ENCODE results near the gene HKDC1. TPM values are rescaled to one million over a fixed set of nuclear protein-coding genes. Genes with fewer than 3 reads are reported as not detected.

Gene HKDC1
- total RNA-seq, 4 donors from 2014 or later: 0.27 to 4.0 TPM; not detected in 2

DNA sequence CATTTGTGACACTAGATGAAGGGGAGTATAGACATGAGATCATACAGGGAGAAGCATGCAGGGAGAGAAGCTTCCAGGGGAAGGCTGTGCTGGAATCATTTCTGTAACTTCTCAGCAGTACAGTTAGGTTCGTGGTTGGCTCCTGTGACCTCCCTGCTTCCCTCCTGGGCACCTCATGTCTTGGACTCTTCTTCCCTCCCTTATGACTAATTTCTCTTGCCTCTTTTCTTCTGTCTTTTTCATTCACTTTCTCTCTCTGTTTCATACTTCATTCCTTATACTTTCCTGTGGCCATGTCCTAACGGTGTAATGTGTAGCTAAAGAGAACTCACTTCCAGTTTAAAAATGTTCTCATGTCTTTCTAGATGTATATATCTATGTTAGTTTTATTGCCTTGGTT, 19.1 kb upstream of the HKDC1 start:
- H3K27ac ChIP-seq: no peak overlapping the region
- no peak for DNase-seq
- TF ChIP-seq POLR2A (IDR thresholded peaks at IDR 0.05) (no peak), CTCF (IDR thresholded peaks at IDR 0.05) (no peak)
- H3K9me3 ChIP-seq: no peaks in the 10 kb centered on the region
- intact Hi-C loops (cut with DNase I; ENCODE audit: low total_unique reads): no loop called here
- H3K4me1 ChIP-seq: no peaks in the 10 kb centered on the region
- H3K27me3 ChIP-seq: no peaks in the 10 kb centered on the region
- H3K4me3 ChIP-seq: no peak overlapping the region
- H3K36me3 ChIP-seq: no peaks in the 10 kb centered on the region

- Histone ChIP-seq H3K4me1 (no peaks in the 10 kb centered on the region), H3K36me3 (no peaks in the 10 kb centered on the region), H3K4me3 (no peak overlapping the region), H3K9me3 (no peaks in the 10 kb centered on the region), H3K27me3 (no peaks in the 10 kb centered on the region), H3K27ac (no peak overlapping the region)
- TF ChIP-seq CTCF (IDR thresholded peaks at IDR 0.05) (no peak), POLR2A (IDR thresholded peaks at IDR 0.05) (no peak)
- intact Hi-C loops (cut with DNase I; ENCODE audit: low total_unique reads): no loop called here
- DNase-seq: no peak
Observed at GRCh38 chr10:69202332-69202731, 17.8 kb upstream of the HKDC1 start.

DNA sequence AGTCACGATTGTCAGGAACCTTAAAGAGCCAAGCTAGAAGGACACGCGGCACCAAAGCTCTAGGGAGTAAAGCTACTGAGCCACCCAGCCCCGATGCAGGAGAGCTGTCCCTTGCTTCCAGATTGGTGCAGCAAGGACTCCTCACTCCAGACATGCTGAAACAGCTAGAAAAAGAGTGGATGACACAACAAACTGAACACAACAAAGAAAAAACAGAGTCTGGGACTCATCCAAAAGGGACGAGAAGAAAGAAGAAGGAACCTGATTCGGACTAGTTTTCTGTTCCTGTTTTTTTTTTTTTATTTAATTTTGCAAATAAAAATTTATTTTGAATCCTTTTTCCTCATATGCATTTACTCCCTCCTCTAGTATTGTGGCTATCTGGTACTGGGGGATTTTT, 11.4 kb upstream of the HKDC1 start:
- H3K27me3 ChIP-seq: no peaks in the 10 kb centered on the region
- no peaks in the 10 kb centered on the region for H3K4me1 ChIP-seq
- DNase-seq: no peak
- no peak overlapping the region for H3K4me3 ChIP-seq
- no peaks in the 10 kb centered on the region for H3K9me3 ChIP-seq
- no peak overlapping the region for H3K27ac ChIP-seq
- TF ChIP-seq POLR2A (IDR thresholded peaks at IDR 0.05) (no peak), CTCF (IDR thresholded peaks at IDR 0.05) (no peak)
- no peaks in the 10 kb centered on the region for H3K36me3 ChIP-seq
- intact Hi-C loops (cut with DNase I; ENCODE audit: low total_unique reads): no loop called here

DNA sequence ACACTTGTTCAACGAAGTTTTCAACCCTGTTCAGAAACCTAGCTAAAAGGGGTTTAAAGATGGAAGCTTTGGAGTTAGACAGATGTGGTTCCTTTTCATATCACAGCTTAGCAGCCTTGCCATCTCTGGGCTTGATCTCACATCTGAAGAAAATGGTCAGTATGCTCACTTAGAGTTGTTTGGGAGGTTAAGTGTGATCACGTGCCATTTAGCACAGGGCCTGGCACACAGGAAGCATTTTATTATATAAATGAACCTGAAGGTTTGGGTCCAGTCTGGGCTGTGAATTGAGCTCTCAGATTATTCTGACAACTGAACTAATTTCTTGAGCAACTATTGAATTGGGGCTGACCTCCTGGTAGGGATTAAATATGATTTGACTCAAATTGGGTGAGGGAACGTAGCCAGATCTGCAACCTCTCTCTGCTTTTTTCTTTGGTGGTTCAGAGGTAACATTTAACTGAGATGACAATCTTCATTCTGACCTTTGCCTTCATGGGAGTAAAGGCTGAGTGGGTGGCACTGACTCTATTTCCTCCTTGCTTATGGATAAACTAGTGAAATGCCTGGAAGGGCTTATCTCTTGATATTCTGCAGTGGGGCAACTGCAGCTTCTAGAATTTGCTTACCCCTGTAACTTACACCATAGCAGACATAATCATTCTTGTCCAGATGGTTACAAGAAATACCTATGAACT, 10.2 kb upstream of the HKDC1 start:
- Histone ChIP-seq H3K36me3 (no peaks in the 10 kb centered on the region), H3K27ac (no peak overlapping the region), H3K9me3 (no peaks in the 10 kb centered on the region), H3K27me3 (no peaks in the 10 kb centered on the region), H3K4me1 (no peaks in the 10 kb centered on the region), H3K4me3 (no peak overlapping the region)
- TF ChIP-seq CTCF (IDR thresholded peaks at IDR 0.05) (no peak), POLR2A (IDR thresholded peaks at IDR 0.05) (no peak)
- no peak for DNase-seq
- intact Hi-C loops (cut with DNase I; ENCODE audit: low total_unique reads): no loop called here

DNA sequence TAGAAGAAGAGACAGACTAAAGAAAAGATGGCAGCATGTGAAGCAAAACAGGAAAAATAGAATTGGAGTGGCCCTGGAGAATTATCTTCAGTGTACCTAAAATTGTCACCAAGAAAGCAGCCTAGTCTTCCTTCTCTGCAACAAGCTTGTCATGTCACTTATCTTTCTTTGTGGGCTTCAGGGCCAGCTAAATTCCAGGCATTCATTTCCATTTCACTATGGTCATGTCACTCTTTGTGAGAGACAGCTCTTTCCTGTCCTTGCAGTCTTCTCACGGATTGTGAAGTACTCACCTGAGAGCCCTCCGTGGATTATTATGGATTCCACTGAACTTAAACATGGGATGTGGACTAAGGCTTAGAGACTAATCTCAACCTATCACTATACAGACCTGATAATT, 9.0 kb upstream of the HKDC1 start:
- Histone ChIP-seq H3K36me3 (no peaks in the 10 kb centered on the region), H3K4me1 (peaks cover 0 to 3% of the 10 kb centered on the region in 2 donors), H3K4me3 (no peak overlapping the region), H3K9me3 (no peaks in the 10 kb centered on the region), H3K27ac (no peak overlapping the region), H3K27me3 (no peaks in the 10 kb centered on the region)
- TF ChIP-seq CTCF (IDR thresholded peaks at IDR 0.05) (no peak), POLR2A (IDR thresholded peaks at IDR 0.05) (no peak)
- intact Hi-C loops (cut with DNase I; ENCODE audit: low total_unique reads): no loop called here
- DNase-seq: no peak
